ENCODE data around the gene DCST2. TPM values are rescaled to one million over a fixed set of nuclear protein-coding genes. Genes with fewer than 3 reads are reported as not detected.

DCST2 gene
- total and polyA plus RNA-seq, 9 of the 15 experiments (the other 6 are each of a cell fraction or from before 2014, with no cell fraction given) = 0.09 to 0.49 (median 0.11) TPM; not detected in 3

GRCh38 chr1:155001675-155002463 lies 31.7 kb downstream of the DCST2 start (continued):
- TF ChIP-seq TARDBP (IDR thresholded peaks at IDR 0.05) (peak; percentile 73; the same call in 1 of the 2 replicates), IFI16 (CRISPR knock-in tag; IDR thresholded peaks at IDR 0.05) (no peak), ZFP36 (IDR thresholded peaks at IDR 0.05; ENCODE audit: low read depth, low read length, partially characterized antibody) (no peak), NONO (IDR thresholded peaks at IDR 0.05; ENCODE audit: low read depth in 2 of 2, low read length in 1 of 2) (0 out of 4 replicates have a peak, but pooled peaks of 1 of the 2 experiments have one; percentile 65), RBM39 (optimal IDR thresholded peaks at IDR 0.05; ENCODE audit: low read depth, low read length) (no peak), HINFP (tag; conservative IDR thresholded peaks at IDR 0.05; ENCODE audit: low read depth) (no peak), XRCC3 (IDR thresholded peaks at IDR 0.05) (no peak), ILK (tag; IDR thresholded peaks at IDR 0.05; ENCODE audit: borderline replicate concordance, low read depth) (no peak), RAD21 (CRISPR knock-in tag; conservative IDR thresholded peaks at IDR 0.05 in 1 of 2, IDR thresholded peaks at IDR 0.05 in 1 of 2) (peak; percentile 17 to 40; a peak in 2 of 4 replicates), SMARCE1 (IDR thresholded peaks at IDR 0.05) (no peak), ZBTB40 (IDR thresholded peaks at IDR 0.05) (no peak), ZBTB40 (CRISPR knock-in tag; IDR thresholded peaks at IDR 0.05) (no peak), ZNF232 (CRISPR knock-in tag; IDR thresholded peaks at IDR 0.05) (no peak)
- TF ChIP-seq, protein P1, sequence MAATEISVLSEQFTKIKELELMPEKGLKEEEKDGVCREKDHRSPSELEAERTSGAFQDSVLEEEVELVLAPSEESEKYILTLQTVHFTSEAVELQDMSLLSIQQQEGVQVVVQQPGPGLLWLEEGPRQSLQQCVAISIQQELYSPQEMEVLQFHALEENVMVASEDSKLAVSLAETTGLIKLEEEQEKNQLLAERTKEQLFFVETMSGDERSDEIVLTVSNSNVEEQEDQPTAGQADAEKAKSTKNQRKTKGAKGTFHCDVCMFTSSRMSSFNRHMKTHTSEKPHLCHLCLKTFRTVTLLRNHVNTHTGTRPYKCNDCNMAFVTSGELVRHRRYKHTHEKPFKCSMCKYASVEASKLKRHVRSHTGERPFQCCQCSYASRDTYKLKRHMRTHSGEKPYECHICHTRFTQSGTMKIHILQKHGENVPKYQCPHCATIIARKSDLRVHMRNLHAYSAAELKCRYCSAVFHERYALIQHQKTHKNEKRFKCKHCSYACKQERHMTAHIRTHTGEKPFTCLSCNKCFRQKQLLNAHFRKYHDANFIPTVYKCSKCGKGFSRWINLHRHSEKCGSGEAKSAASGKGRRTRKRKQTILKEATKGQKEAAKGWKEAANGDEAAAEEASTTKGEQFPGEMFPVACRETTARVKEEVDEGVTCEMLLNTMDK (IDR thresholded peaks at IDR 0.05; ENCODE audit: borderline replicate concordance, insufficient read depth, low read depth, low read length, poor library complexity, severe bottlenecking) = peak; percentile 93

Data from K562 (cell line).